GM21737 (cell line): ENCODE results near the gene DNAJC22.
"Not testable (repeated sequence)": the region's sequence is repeated elsewhere in the genome, so short reads cannot be mapped to it uniquely, and the experiment has no call there.

ENCODE experiments used
- ATAC-seq: cut with Tn5 transposase; IDR thresholded peaks from one replicate; pipeline ENCODE4 v1.9.1; 2021; ENCODE audit warnings: mild to moderate bottlenecking, moderate library complexity; ENCODE audit not compliant: unreplicated experiment

DNAJC22 gene

DNA sequence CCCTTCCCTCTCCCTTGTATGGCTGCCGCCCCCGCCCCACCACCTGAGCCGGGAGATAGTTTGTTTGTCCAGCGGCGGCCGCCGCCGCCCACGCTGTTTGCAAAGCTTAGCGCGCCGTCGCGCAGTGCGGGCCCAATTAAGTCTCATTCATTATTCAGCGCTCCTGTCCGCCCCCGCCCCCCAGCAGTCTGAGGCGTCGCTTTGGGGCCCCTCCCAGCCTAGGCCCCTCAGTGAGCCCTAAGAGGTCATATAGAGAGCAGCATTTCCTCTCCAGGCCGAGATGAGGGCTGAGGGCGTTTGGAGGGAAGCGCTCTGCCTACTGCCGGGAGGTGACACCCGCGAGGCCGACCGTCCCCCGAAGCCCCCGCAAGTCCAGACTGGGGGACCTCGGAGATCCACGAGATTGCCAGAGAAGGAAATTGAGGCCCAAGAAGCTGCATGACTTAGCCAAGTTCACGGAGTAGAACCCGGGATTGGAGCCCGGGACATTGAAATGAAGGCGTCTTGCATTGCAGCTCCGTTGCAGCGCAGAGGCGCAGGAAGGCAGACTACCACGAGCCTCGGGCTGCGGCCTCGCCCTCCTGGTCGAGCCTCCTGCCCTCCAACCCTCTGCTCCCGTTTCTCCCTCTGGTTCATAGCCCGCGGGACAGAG lies at the start of gene DNAJC22:
TSS of gene DNAJC22 (plus strand) at position 230 of the 652 bp plus-strand sequence. CDS start 1,985 bp downstream, outside the sequence.
- no peak for ATAC-seq

DNA sequence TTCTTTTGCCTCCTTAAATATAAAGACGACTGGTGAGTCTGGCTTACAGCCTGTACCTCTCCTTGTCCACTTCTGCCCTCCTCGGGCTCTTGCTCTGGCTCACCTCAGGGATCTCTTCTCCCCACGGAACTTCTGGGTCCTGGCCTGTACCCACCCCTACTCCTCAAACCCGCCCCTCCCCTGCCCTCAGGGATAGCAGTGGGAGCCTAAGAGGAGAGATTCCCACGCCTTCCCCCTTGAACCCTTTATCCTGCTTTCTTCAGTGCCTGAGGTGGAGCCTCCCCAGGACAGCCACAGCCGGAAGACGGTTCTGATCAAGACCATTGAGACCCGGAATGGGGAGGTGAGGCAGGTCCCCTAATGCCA lies 49.0 kb upstream of the DNAJC22 start:
- no peak for ATAC-seq

DNA sequence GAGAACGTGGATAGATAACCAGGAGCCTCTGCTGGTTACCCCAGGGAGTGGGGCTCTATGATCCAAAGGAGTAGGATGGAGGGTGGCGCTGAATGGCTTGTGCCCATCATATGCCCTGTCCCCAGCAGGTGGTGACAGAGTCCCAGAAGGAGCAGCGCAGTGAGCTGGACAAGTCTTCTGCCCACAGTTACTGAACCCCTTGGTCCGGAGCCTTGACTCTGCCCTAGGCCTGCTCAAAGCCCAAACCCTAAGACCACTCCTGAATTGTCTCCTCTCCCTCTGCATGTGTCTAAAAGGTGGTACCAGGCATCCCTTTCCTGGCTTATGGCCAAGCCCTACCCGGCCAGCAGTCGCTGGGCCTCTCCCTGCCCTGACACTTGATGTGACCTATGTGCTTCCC lies 48.5 kb upstream of the DNAJC22 start:
- no peak for ATAC-seq

DNA sequence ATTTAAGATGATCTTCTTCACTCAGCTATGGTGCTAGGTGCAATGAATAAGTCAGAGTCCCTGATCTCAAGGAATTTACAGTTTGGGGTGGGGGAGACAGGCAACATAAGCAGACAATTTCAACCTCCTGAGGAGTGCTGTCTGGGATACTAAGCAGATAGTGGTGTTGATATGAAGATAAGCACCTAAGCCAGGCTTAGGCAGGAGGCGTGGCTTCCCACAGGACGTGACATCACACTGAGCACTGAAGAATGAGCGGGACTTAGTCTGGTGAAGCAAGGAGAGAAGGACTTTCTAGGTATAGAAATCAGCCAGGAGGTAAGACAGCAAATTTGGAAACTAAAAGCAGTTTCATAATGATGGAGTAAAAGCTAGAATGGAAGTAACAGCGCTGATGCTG lies 44.9 kb upstream of the DNAJC22 start:
- ATAC-seq = no peak

DNA sequence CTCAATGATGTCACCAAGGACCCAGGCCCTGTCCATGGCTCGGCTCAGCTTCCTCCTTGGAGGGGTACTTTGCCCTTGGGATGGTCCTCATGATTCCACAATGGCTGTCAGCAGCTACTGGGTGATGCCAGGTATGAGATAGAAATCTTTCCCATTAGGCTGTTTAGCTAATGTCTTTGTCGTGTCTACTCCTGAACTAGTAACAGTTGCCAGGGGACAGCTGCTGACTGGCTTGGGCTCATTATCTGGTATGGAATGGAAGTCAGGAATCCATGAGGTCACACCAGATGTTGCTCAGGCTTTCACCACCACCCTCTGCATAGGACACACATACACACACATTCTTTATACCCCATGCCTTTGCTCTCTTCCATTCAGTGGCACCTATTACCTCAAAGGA lies 42.5 kb upstream of the DNAJC22 start:
- no peak for ATAC-seq

DNA sequence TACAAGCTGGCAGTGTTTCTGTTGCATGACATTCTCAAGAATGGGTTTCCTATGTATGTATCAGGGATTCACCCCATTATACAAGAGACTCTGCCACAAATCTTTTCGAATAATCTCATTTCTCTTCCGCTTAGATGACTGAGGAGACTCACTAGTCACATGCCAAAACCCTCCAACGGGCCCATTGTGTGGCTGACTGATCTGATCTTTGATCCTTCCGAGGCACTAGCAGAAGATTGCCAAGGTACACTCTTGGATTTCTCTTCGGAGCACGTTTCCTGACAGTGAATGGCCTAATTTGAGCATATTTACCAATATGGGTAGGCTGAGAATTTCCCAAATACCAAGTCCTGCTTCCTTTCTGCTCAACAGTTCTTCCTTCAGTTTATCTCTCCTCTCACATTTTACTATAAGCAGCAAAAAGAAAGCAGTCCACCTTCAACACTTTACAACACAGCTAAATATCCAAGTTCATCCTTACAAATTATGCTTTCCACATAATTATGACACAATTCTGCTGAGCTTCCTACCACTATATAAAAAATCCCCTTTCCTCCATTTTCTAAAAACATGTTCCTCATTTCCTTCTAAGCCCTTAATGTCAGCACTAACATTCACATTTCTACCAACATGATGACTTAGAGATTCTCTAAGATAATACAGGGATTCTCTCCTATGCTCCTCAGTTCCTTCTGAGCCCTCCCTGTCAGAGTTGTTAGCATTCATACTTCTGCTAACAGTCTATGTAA lies 40.8 kb upstream of the DNAJC22 start:
- no peak for ATAC-seq

DNA sequence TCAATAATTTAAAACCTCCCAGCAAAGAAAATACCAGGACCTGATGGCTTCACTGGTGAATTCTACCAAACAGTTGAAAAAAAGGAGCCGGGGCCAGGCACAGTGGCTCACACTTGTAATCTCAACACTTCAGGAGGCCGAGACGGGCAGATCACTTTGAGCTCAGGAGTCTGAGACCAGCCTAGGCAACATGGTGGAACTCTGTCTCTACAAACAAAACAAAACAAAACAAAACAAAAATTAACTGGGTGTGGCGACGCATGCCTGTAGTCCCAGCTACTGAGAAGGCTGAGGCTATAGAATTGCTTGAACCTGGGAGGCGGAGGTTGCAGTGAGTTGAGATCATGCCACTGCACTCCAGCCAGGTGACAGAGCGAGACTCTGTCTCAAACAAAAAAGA lies 37.3 kb upstream of the DNAJC22 start:
- no peak for ATAC-seq

DNA sequence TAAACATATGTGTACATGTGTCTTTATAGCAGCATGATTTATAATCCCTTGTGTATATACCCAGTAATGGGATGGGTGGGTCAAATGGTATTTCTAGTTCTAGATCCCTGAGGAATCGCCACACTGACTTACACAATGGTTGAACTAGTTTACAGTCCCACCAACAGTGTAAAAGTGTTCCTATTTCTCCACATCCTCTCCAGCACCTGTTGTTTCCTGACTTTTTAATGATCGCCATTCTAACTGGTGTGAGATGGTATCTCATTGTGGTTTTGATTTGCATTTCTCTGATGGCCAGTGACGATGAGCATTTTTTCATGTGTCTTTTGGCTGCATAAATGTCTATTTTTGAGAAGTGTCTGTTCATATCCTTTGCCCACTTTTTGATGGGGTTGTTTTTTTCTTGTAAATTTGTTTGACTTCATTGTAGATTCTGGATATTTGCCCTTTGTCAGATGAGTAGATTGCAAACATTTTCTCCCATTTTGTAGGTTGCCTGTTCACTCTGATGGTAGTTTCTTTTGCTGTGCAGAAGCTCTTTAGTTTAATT lies 36.2 kb upstream of the DNAJC22 start:
- not testable (repeated sequence) for ATAC-seq

DNA sequence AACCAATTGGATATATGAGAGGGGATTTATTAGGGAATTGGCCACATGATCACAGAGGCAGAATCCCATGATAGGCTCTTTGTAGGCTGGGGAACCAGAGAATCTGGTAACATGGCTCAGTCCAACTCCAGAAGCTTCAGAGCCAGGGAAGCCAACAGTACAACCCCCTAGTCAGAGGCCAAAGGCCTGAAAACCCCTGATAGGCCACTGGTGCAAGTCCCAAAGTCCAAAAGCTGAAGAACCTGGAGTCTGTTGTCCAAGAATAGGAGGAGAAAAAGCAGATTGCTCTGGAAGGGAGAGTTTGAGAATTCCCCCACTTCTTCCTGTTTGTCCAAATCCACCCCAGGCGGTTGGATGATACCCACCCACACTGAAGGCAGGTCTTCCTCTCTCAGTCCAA lies 31.9 kb upstream of the DNAJC22 start:
- no peak for ATAC-seq

DNA sequence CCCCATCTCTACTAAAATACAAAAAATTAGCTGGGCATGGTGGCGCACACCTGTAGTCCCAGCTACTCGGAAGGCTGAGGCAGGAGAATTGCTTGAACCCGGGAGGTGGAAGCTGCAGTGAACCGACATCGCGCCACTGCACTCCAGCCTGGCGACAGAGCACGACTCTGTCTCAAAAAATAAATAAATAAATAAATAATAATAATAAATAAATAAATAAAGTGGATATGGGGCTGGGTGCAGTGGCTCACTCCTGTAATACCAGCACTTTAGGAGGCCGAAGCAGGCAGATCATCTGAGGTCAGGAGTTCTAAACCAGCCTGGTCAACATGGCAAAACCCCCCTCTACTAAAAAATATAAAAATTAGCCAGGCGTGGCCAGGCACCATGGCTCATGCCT lies 29.6 kb upstream of the DNAJC22 start:
- ATAC-seq = not testable (repeated sequence)

DNA sequence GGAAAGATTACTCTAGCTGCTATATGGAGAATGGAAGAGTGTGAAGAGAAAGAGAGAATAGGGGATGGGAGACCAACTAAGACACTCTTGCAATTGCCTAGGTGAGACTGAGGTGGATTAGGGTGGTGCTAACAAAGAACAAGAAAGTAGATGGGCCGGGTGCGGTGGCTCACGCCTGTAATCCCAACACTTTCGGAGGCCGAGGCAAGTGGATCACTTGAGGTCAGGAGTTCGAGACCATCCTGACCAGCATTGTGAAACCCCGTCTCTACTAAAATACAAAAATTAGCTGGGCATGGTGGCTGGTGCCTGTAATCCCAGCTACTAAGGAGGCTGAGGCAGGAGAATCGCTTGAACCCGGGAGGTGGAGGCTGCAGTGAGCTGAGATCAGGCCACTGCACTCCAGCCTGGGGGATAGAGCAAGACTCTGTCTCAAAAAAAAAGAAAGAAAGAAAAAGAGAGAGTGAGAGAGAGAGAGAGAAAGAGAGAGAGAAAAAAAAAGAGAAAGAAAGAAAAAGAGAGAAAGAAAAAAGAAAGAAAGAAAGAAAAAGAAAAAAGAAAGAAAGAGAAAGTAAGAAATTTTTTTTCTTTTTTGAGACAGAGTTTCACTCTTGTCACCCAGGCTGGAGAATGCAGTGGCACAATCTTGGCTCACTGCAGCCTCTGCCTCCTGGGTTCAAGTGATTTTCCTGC lies 26.1 kb upstream of the DNAJC22 start:
- not testable (repeated sequence) for ATAC-seq

DNA sequence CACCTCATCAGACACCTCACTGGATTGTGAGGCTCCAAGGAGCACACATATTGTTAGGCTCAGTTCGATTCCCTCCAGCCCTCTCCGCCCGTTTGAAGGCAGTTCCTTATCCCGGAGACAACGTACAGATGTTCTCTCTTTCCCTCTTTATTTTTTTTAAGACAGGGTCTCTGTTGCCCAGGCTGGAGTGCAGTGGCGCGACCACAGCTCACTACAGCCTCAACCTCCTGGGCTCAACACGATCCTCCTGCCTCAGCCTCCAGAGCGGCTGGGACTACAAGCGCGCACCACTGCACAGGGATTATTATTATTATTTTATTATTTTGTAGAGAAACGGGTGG lies 24.4 kb upstream of the DNAJC22 start:
- ATAC-seq = no peak

DNA sequence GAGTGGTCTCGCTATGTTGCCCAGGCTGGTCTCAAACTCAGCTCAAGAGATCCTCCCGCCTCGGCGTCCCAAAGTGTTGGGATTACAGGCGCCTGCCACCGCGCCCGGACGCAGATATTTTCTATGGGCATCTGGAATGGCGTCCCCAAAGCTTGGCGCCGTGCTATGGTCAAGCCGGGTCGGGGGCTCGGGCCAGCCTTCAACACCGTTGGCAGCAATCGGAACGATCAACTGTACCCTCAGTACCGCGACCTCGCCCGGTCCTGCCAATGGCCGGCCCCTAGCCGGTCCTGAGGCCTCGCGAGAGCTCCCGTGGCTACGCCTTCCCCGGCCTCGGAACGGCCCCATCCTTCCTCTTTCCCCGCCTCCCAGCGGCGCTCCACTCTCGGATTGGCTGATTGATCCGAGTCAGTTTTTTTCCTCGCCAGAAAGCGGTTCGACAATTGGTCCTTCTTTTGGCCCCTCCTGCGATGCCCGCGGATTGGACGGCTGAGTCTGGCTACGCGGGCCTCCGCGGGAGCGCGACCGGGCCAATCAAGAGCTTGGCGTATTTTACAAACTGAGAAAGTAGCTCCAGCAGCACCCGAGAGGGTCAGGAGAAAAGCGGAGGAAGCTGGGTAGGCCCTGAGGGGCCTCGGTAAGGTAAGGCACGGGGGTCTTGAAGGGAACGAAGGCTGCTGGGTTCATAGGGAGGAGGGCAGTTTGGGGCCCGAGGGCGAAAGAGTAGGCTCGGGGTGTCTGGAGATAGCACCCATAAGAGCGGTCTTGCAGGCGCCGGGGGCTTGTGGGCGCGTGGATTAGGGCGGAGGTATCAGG lies 23.8 kb upstream of the DNAJC22 start, which contains the start of gene TROAP:
TSS of gene TROAP (plus strand) at position 548 of the 816 bp plus-strand sequence. CDS start 354 bp downstream, outside the sequence.
- peak; percentile 96 for ATAC-seq

DNA sequence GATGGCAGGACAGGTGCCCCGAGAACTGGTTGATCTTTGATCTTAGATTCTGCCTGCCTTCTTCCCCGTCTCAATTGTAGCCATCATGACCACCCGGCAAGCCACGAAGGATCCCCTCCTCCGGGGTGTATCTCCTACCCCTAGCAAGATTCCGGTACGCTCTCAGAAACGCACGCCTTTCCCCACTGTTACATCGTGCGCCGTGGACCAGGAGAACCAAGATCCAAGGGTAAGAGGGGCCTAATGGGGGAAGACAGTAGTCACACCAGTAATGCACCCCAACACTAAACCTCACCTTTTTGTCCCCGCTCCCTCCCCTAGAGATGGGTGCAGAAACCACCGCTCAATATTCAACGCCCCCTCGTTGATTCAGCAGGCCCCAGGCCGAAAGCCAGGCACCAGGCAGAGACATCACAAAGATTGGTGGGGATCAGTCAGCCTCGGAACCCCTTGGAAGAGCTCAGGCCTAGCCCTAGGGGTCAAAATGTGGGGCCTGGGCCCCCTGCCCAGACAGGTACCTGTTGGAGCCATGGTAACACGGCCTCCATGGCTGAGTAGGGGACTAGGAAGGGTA lies 23.1 kb upstream of the DNAJC22 start:
- ATAC-seq = no peak

DNA sequence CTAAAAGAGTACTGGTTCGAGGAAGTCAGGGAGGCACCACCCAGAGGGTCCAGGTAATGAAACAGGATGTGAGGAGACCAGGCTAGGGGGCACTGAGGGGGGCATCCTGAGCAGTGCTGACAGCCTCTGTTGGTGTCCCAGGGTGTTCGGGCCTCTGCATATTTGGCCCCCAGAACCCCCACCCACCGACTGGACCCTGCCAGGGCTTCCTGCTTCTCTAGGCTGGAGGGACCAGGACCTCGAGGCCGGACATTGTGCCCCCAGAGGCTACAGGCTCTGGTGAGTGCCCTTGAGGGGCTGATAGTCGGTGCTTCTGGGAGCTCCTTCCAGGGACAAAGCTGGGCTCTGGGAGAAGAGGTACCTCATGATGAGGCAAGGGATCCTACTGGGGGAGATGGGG lies 21.1 kb upstream of the DNAJC22 start:
- no peak for ATAC-seq

DNA sequence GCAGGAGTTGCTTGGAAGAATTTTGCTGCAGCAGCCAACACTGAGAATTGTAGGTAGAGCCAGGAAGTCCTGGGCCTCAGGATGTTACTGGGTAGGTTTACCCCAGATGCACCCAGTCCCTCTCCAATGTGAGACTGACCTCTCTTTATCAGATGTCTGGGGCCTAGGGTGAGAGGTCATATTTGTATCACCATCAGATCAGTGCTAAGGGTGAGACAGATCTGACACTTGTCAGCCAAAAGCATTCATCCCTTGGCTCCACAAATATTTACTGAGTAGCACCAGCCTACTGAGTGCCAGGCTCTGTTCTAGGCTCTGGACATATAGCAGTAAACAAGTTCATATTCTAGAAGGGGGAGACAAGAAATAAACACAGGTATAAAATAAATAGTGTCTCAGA lies 19.3 kb upstream of the DNAJC22 start:
- no peak for ATAC-seq

DNA sequence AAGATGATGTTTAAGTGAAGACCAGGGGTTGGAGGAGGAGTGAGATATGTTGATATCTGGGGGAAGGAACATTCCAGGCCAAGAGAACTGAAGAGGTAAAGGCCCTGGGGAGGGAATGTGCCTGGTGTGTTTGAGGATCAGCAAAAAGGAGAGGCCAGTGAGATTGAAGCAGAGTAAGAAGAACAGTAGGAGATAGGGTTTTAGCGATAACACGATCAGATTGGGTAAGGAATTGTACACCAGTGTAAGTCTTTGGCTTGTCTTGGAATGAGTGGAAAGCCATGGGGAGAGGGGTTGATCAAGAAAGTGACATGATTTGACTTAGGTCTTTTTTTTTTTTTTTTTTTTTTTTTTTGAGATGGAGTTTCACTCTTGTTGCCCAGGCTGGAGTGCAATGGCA lies 18.8 kb upstream of the DNAJC22 start:
- ATAC-seq = no peak

DNA sequence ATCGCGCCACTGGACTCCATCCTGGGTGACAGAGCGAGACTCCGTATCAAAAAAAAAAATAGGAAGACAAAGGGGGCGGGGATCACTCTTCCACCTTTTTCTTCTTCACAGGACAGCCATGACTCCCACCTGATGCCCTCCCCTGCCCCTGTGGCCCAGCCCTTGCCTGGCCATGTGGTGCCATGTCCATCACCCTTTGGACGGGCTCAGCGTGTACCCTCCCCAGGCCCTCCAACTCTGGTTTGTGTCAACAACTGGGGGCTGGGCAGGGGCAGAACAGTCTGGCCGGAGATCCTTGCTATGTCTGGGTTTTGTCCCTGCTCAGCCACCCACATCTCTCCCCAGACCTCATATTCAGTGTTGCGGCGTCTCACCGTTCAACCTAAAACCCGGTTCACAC lies 17.9 kb upstream of the DNAJC22 start:
- no peak for ATAC-seq

DNA sequence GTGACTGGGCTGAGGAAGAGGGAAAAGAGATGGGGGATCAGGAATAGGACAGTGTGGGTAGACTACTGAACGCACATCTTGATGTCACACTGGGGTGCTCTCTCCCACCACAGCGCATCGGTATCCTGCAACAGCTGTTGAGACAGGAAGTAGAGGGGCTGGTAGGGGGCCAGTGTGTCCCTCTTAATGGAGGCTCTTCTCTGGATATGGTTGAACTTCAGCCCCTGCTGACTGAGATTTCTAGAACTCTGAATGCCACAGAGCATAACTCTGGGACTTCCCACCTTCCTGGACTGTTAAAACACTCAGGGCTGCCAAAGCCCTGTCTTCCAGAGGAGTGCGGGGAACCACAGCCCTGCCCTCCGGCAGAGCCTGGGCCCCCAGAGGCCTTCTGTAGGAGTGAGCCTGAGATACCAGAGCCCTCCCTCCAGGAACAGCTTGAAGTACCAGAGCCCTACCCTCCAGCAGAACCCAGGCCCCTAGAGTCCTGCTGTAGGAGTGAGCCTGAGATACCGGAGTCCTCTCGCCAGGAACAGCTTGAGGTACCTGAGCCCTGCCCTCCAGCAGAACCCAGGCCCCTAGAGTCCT lies 16.6 kb upstream of the DNAJC22 start:
- no peak for ATAC-seq
